ENCODE data around the gene NOL3. TPM values are rescaled to one million over a fixed set of nuclear protein-coding genes. Genes with fewer than 3 reads are reported as not detected.

Gene NOL3
- total RNA-seq, 4 donors from 2014 or later: 77.5 to 231 (median 173) TPM

DNA sequence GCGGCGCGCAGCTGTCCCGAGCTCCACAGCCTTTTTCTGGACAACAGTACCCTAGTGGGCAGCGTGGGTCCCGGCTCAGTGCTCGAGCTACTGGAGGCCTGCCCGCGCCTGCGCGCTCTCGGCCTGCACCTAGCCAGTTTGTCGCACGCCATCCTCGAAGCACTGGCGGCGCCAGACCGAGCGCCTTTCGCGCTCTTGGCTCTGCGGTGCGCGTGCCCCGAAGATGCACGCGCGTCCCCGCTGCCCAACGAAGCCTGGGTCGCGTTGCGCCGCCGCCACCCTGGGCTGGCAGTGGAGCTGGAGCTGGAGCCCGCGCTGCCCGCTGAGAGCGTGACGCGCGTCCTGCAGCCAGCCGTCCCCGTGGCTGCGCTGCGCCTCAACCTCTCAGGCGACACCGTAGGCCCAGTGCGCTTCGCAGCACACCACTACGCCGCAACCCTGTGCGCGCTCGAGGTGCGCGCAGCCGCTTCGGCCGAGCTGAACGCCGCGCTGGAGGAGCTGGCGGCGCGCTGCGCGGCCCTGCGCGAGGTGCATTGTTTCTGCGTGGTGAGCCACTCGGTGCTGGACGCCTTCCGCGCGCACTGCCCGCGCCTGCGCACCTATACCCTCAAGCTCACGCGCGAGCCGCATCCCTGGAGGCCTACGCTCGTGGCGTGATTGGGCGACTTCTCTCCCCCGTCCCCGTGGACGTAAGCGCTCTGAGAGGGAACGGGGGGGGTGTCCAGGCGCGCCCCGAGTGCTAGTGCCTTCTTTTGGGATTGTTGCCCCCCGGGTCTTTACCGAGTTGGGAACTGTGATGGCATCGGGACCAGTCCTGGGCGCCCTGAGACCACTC is 7.0 kb upstream of the NOL3 start:
- no peaks in the 10 kb centered on the region for H3K27me3 ChIP-seq
- ATAC-seq: peak; percentile 4 to 14
- intact Hi-C loops (cut with DNase I; ENCODE audit: low total_unique reads) (loop anchor here (2.0 to 5.0 kb wide), 2 partner anchors 84 to 213 kb away; partner anchors contain the start of genes FHOD1 and SLC9A5), in situ Hi-C loops (cut with MboI; ENCODE audit: low sequenced_read_pairs in 4 of 4) (no loop called here)
- H3K9me3 ChIP-seq: no peaks in the 10 kb centered on the region
- peak overlapping the region; percentile 52 to 73 (median 65) for H3K4me3 ChIP-seq
- TF ChIP-seq, protein P1, sequence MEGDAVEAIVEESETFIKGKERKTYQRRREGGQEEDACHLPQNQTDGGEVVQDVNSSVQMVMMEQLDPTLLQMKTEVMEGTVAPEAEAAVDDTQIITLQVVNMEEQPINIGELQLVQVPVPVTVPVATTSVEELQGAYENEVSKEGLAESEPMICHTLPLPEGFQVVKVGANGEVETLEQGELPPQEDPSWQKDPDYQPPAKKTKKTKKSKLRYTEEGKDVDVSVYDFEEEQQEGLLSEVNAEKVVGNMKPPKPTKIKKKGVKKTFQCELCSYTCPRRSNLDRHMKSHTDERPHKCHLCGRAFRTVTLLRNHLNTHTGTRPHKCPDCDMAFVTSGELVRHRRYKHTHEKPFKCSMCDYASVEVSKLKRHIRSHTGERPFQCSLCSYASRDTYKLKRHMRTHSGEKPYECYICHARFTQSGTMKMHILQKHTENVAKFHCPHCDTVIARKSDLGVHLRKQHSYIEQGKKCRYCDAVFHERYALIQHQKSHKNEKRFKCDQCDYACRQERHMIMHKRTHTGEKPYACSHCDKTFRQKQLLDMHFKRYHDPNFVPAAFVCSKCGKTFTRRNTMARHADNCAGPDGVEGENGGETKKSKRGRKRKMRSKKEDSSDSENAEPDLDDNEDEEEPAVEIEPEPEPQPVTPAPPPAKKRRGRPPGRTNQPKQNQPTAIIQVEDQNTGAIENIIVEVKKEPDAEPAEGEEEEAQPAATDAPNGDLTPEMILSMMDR (IDR thresholded peaks at IDR 0.05 in 4 of 5, conservative IDR thresholded peaks at IDR 0.05 in 1 of 5): peak in 1 of 5 experiments; percentile 19
- TF ChIP-seq POLR2A (IDR thresholded peaks at IDR 0.05): peak; percentile 55 to 63
- peak in 1 of 2 donors; percentile 78 for DNase-seq
- H3K27ac ChIP-seq: peak overlapping the region; percentile 93 to 100 (median 95)
- peaks cover 49 to 51% of the 10 kb centered on the region in 2 donors for H3K4me1 ChIP-seq
- no peaks in the 10 kb centered on the region for H3K36me3 ChIP-seq

DNA sequence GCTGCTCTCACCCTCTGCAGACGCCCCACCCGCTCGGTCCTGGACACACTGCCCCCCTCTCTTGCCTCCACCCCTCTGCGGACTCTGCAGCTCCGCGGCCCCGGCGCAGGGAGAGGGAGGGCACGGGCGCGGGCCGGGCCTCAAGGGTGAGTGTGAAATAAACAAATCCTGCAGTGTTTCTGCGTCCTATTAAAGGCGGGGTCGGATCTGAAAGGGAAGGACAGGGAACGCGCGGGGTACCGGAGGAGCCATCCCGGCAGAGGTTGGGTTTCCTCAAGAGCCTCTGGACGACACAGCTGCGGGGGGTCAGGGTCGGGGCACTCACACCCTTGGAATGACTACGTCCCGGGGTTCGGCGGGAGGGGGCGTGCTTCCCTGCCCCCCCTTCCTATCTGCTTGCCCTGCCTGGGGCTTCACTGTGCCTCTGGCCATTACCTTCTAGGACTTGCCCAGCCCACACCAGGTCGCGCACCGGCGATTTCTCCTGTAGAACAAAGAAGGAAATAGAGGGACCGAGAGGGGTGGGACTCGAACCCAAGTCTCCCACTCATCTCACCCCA is 6.3 kb upstream of the NOL3 start:
- DNase-seq (no peak), ATAC-seq (peak; percentile 3 to 6)
- peak overlapping the region; percentile 93 to 100 (median 95) for H3K27ac ChIP-seq
- no peak for TF ChIP-seq POLR2A (IDR thresholded peaks at IDR 0.05)
- TF ChIP-seq, protein P1 (IDR thresholded peaks at IDR 0.05 in 4 of 5, conservative IDR thresholded peaks at IDR 0.05 in 1 of 5): no peak
- intact Hi-C loops (cut with DNase I; ENCODE audit: low total_unique reads) (loop anchor here (2.0 to 5.0 kb wide), 2 partner anchors 83 to 213 kb away; partner anchors contain the start of genes FHOD1 and SLC9A5), in situ Hi-C loops (cut with MboI; ENCODE audit: low sequenced_read_pairs in 4 of 4) (no loop called here)
- no peaks in the 10 kb centered on the region for H3K27me3 ChIP-seq
- H3K9me3 ChIP-seq: no peaks in the 10 kb centered on the region
- peaks cover 48 to 52% of the 10 kb centered on the region in 2 donors for H3K4me1 ChIP-seq
- H3K4me3 ChIP-seq: peak overlapping the region; percentile 52 to 73 (median 65)
- no peaks in the 10 kb centered on the region for H3K36me3 ChIP-seq

DNA sequence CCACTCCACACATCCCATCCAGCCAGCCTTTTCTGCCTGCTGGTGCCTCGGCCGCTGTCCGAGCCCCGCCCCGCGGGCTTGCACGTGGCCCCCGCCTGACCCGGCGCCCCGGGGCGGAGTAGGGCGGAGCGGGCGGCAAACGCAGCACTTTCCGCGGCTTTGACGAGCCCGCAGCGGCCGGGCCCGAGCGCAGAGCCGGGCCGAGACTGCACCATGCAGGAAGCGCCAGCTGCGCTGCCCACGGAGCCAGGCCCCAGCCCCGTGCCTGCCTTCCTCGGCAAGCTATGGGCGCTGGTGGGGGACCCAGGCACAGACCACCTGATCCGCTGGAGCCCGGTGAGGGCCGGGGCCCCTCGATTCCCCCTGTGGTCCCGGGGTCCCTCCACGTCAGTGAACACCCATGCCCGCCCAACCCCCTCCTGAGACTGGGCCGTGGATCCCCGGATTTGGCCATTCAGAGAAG is 5.7 kb upstream of the NOL3 start, which contains the start of gene HSF4:
TSS of gene HSF4 (plus strand) at position 147 of the 463 bp plus-strand sequence. CDS start at position 214, 67 bp downstream.
- peak; percentile 65 to 81 for DNase-seq
- Histone ChIP-seq H3K4me1 (peaks cover 50 to 53% of the 10 kb centered on the region in 2 donors), H3K27me3 (no peaks in the 10 kb centered on the region), H3K9me3 (no peaks in the 10 kb centered on the region), H3K36me3 (no peaks in the 10 kb centered on the region), H3K27ac (peak within 1 kb of the TSS; percentile 93 to 100 (median 95)), H3K4me3 (peak within 1 kb of the TSS; percentile 65 to 78 (median 69))
- intact Hi-C loops (cut with DNase I; ENCODE audit: low total_unique reads) (loop anchor here (5.0 kb wide), 1 partner anchor 83 kb away; the partner anchor contains the start of genes FHOD1 and SLC9A5), in situ Hi-C loops (cut with MboI; ENCODE audit: low sequenced_read_pairs in 4 of 4) (no loop called here)
- TF ChIP-seq POLR2A (IDR thresholded peaks at IDR 0.05): peak; percentile 88 to 91
- TF ChIP-seq, protein P1 (IDR thresholded peaks at IDR 0.05 in 4 of 5, conservative IDR thresholded peaks at IDR 0.05 in 1 of 5): no peak
- peak; percentile 40 to 43 for ATAC-seq

DNA sequence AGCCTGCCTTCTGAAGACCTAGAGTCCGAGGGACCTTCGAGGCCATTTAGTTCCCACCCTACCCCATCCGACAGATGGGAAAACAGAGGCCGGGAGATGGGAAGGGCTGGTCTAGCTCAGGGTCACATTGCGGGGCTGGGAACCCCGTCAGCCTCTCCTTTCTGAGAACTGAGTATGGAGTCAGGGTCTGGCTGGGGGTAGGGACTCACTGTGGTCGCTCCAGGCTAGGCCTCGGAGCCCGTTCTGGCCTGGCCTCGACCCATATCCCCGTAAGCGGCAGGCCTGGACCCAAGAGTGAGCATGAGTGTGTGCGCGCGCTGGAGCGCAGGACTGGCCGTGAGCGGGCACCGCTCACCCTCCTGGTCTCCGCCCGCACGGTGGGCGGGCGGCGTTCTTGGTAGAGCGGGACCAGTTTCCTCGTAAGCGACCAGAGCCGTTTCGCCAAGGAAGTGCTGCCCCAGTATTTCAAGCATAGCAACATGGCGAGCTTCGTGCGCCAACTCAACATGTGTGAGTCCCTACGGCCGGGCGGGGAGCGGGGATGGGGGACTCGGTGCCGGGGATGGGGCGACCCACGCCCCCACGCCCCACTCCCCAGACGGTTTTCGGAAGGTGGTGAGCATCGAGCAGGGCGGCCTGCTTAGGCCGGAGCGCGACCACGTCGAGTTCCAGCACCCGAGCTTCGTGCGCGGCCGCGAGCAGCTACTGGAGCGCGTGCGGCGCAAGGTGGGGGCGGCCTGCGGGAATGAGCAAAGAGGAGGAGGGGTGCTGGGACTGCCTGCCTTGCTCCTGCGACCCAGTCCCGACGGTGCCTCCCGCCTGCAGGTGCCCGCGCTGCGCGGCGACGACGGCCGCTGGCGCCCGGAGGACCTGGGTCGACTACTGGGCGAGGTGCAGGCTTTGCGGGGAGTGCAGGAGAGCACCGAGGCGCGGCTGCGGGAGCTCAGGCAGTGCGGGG is 4.9 kb upstream of the NOL3 start:
- peak overlapping the region; percentile 93 to 100 (median 95) for H3K27ac ChIP-seq
- in situ Hi-C loops (cut with MboI; ENCODE audit: low sequenced_read_pairs in 4 of 4) (no loop called here), intact Hi-C loops (cut with DNase I; ENCODE audit: low total_unique reads) (no loop called here)
- no peaks in the 10 kb centered on the region for H3K27me3 ChIP-seq
- no peak for DNase-seq
- ATAC-seq: no peak
- TF ChIP-seq, protein P1 (IDR thresholded peaks at IDR 0.05 in 4 of 5, conservative IDR thresholded peaks at IDR 0.05 in 1 of 5): no peak
- no peak for TF ChIP-seq POLR2A (IDR thresholded peaks at IDR 0.05)
- H3K9me3 ChIP-seq: no peaks in the 10 kb centered on the region
- H3K36me3 ChIP-seq: no peaks in the 10 kb centered on the region
- peak overlapping the region; percentile 65 to 78 (median 69) for H3K4me3 ChIP-seq
- H3K4me1 ChIP-seq: peaks cover 55 to 58% of the 10 kb centered on the region in 2 donors
